ENCODE data around the gene MBD3L2. TPM values are rescaled to one million over a fixed set of nuclear protein-coding genes. Genes with fewer than 3 reads are reported as not detected.
A peak's percentile ranks its signal among the peaks of the same experiment; 100 is the strongest.

The MBD3L2 gene
- total and polyA plus RNA-seq, 9 of the 15 experiments (the other 6 are each of a cell fraction or from before 2014, with no cell fraction given) = not detected

GRCh38 chr19:7067716-7068115, 18.6 kb downstream of the MBD3L2 start (continued):
- no peak for TF ChIP-seq ZNF592 (IDR thresholded peaks at IDR 0.05)
- TF ChIP-seq ZNF778 (CRISPR knock-in tag; IDR thresholded peaks at IDR 0.05) = no peak

- in situ Hi-C loops (cut with MboI) (loop anchor here (5.0 kb wide), 1 partner anchor 41 kb away; no protein-coding TSS in a partner anchor), intact Hi-C loops (cut with micrococcal nuclease) (no loop called here)
- no peak for ATAC-seq
- WGBS (ENCODE audit: insufficient coverage, low coverage, missing lambda C conversion rate) = 43% methylated on average over 6 of the region's 6 CpGs
- DNase-seq (ENCODE audit: extremely low read depth in 1 of 4, low spot score in 3 of 4) = no peak
- peak overlapping the region; percentile 97 for H2AFZ ChIP-seq (ENCODE audit: low read depth, low read length)
- H3K36me3 ChIP-seq (ENCODE audit: control insufficient read depth, insufficient read depth, low read length) = peaks cover 24% of the 10 kb centered on the region
- H3K27ac ChIP-seq (ENCODE audit: extremely low read depth, low read depth, low read length) = no peak overlapping the region
- H4K20me1 ChIP-seq (replicated peaks; ENCODE audit: control insufficient read depth, insufficient read depth, low read length) = no peaks in the 10 kb centered on the region
- peaks cover 13% of the 10 kb centered on the region for H3K79me2 ChIP-seq (ENCODE audit: control insufficient read depth, insufficient read depth, low read length)
- H3K4me3 ChIP-seq = 0 out of 2 replicates have a peak overlapping the region, but pooled peaks have one; percentile 98
- no peak for FAIRE-seq
- peak overlapping the region; percentile 81 for H3K4me2 ChIP-seq (ENCODE audit: insufficient read depth, low read length)
- H3K27me3 ChIP-seq (ENCODE audit: control insufficient read depth in 2 of 2, insufficient read depth in 2 of 2, low read length in 2 of 2) = no peaks in the 10 kb centered on the region
- H3K9ac ChIP-seq (ENCODE audit: insufficient read depth in 1 of 2, low read depth in 2 of 2, low read length in 2 of 2) = no peak overlapping the region
- no peaks in the 10 kb centered on the region for H3K9me3 ChIP-seq (replicated peaks; ENCODE audit: control insufficient read depth, insufficient read depth, low read depth, low read length)
- H3K9me1 ChIP-seq (ENCODE audit: control insufficient read depth, insufficient read depth, low read length) = no peaks in the 10 kb centered on the region
- peaks cover 3 to 8% of the 10 kb centered on the region in 2 experiments; a peak in 2 of 5 replicates for H3K4me1 ChIP-seq (replicated peaks in 1 of 2; ENCODE audit: control insufficient read depth in 2 of 2, insufficient read depth in 2 of 2, low read length in 2 of 2)
- no TSS peak for BruUV-seq (replicated peaks)
- ChIA-PET CTCF (ENCODE audit: low intra/inter-chr PET ratio) (interaction anchor here (0.6 kb wide), 1 partner anchor 55 kb away, joined by 3 read pairs; no protein-coding TSS in a partner anchor), POLR2A (interaction anchor here (0.6 to 1.7 kb wide), 4 partner anchors 10 to 452 kb away, joined by 3 to 7 read pairs (median 6); no protein-coding TSS in a partner anchor)
- TF ChIP-seq FIP1L1 (IDR thresholded peaks at IDR 0.05; ENCODE audit: low read depth, low read length, poor library complexity, severe bottlenecking) = no peak
- no peak for TF ChIP-seq RAD21 (CRISPR knock-in tag; conservative IDR thresholded peaks at IDR 0.05 in 1 of 2, IDR thresholded peaks at IDR 0.05 in 1 of 2)
- no peak for TF ChIP-seq KDM2B (CRISPR knock-in tag; IDR thresholded peaks at IDR 0.05)
- no peak for TF ChIP-seq E2F3 (CRISPR knock-in tag; IDR thresholded peaks at IDR 0.05)
- TF ChIP-seq CREB3L1 (IDR thresholded peaks at IDR 0.05; ENCODE audit: borderline replicate concordance, low read depth) = no peak
- no peak for TF ChIP-seq BCLAF1 (IDR thresholded peaks at IDR 0.05; ENCODE audit: borderline replicate concordance in 1 of 2, control insufficient read depth in 1 of 2, low read depth in 2 of 2, low read length in 1 of 2)
- TF ChIP-seq KDM4B (IDR thresholded peaks at IDR 0.05; ENCODE audit: borderline replicate concordance in 2 of 2, low read depth in 1 of 2) = no peak
- TF ChIP-seq TAF9B (IDR thresholded peaks at IDR 0.05; ENCODE audit: partially characterized antibody) = no peak
Measured at GRCh38 chr19:7068599-7068998, 19.5 kb downstream of the MBD3L2 start.
